Umbilical cord (tissue), 2 donors: Measurements from ENCODE around the gene ZCCHC14. TPM values are rescaled to one million over a fixed set of nuclear protein-coding genes. Genes with fewer than 3 reads are reported as not detected.
A peak's percentile ranks its signal among the peaks of the same experiment; 100 is the strongest.
"Not testable (repeated sequence)": the region's sequence is repeated elsewhere in the genome, so short reads cannot be mapped to it uniquely, and the experiment has no call there.

ENCODE experiments used
- DNase-seq: peaks from one replicate; pipeline ENCODE4 v3.0.0-alpha.2; 2015; ENCODE audit warnings: low spot score
- total RNA-seq: library from RNA; depleted of rRNA; stranded (reverse); fragments of >200 nt; gene quantifications from one replicate; pipeline ENCODE4 v1.2.3, GENCODE V29; 2014; ENCODE audit warnings: low replicate concordance; ENCODE audit not compliant: insufficient read depth

ZCCHC14 gene
- total RNA-seq, 1 donor from 2014 or later: 13.7 TPM

DNA sequence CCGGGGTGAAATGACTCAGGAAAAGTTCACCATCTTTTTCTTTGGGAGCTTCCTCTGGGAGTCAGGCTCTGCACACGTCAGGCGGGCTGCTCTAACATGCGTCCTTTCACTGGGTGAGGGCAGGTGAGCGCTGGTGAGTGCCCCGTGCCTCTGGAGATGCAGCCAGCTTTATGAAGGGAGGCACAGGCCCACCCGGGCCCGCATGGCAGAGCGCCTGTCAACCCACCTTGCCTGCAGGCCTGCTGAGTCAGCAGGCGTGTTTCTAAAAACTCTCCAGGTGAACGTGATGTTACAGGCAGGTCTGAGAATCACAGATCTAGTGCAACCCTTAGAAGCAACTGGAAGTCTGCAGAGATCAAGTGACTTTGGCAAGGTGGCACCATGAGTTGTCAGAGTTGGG is 82.3 kb downstream of the ZCCHC14 start:
- no peak for DNase-seq

DNA sequence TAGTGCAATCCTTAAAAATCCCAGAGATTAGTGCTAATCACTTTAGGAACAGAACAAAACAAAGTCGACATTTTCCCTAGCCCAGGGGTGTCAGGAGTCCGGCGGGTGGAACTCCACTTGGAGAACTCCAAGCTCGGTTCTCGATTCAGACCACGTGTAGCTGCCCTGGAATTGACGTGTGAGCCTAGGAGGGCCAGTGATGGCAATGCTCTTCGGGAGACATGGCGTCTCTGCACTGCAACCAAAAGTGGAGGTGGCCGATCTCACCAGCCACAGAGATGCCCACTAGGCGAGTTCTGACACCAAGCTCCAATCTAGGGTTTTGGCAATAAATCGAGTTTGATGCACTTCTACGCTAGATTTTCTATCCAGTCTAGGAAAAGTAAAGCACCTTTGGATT is 83.0 kb downstream of the ZCCHC14 start:
- no peak for DNase-seq

DNA sequence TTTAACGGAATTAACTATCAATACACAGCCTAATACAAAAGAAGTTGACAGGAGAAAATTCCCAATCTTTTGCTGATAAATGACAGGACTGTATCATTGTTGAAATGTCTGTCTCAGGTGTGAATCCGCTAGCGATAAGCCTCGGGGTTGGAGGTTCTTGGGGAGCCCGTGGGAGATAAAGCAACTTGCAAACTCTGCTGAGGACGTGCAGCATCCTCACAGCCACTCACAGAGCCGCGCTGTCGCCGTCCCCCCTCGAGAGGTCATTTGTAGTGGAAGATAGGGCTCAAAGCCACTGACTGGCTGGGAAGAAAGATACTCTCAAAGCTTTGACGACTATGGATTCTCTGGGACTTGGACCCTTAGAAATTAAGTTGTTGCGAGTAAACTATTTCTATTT is 83.7 kb downstream of the ZCCHC14 start:
- DNase-seq: no peak

DNA sequence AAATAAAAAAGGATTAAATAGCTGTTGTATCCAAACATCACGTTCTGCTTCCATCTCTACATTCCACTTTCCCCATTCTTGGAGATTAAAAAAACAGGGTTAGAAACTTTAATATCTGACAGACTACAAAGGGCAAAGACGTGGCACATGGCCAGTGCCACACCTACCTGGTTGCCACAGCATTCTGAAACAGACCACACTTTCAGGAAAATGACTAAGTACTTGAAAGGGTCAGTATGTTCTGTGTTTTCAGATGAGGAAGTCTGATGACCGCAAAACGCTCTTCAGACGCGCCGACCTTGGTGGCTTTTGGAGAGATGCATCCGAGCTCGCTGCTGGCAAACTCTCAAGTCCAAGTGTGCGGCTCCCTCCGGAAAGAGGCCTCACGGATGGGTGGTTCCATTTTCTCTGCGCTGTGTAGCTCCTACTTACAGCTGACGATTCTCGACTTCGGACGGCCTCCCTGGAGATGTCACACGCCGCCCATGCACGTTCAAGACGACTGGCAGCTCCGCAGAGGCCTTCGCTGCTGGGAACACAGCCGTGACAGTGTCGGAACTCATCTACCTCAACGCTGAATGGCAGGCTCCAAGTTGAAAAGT is 85.2 kb downstream of the ZCCHC14 start:
- no peak for DNase-seq

DNA sequence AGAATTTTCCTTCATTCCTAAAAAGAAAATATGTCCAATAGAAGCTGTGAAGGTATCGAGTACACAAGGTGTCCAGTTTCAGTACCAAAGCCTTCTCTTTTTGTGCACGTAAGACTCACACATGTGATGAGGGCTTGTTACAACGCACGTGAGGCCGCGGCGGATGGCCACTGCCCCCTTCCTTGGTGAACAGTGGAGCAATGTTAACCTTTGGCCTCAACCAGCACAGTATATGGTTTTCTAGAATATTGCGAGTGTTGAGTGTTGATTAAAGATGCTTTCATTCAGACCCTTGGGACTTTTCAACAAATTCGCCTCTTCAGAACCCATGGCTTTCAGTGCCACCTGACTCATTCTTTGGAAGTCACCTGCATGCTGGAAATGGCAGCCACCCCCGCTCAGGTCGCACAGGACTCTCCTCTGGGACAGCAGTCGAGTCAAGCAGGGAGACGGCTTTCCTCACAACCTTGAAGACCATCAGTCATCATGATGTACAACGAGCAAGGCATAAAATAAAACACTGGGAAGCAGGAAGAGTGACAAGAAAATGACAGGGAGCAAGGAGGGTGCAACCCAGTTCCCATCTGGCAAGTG is 86.2 kb downstream of the ZCCHC14 start:
- no peak for DNase-seq

DNA sequence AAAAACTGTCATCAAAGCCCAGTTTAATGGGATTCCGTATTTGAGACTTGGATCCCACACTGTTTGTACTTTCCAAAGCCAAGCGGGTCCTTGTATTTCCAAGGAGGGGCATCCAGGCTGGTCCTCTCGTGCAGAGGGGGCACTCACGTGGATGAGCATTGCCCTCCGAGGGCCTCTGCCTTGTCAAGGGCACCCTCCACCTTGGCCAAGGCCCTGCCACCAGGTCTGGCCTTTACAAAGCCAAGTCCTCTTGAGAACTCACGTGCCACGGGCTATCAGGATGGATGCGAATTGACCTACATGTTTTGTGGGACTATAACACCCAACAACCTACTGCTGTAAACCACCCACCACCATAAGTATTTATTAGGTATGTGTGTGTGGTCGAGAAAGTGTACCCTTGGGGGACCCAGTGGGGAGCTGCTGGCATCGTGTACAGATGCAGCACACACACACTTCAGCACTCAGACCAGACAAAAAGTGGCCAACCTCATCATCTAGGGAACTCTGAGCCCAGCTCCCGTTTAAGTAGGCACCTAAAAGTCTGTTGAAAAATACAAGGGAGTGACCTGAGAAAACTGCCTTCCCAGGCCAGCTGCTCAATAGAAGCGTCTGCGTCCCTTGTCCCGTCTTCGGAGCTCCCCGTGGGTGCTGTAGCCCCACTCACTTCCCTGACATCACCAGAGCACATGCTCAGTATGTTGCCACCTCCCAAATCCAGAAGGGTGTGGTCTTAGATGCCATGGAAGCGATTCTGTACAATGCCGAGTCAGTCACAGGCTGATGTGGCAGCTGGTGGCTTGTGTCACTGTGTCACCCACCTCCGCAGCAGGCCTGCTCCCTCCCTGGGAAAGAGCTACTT is 87.8 kb downstream of the ZCCHC14 start:
- no peak for DNase-seq

DNA sequence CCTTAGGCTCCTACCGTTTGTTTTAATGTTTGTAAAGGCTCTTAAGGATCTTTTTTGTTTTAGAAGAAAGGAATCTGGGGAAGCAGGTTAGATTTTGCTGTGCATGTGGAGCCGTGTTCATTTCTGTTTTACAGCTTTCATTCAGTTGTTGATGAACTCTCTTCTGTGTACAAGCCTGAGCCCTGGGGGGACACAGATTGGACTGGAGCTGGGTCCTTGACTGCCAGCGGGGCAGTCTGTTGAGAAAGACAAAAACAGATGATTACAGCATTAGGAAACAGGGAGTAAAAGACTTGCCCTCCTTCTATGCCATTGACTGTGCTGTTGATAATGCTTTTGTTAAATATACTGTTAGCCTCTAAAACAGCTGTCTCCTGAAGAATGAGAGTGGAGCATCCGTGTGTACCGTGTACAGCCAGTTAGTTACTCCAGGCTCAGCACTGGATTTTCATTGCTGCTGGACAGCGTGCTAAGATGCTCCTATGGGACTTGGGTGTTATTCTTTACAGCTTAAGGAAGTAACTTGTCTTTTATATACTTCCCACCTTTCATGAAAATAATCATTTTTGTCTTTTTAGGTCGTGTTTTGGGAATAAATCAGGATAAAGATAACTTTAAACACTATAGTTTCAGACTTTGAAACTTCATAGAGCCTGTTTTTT is 97.5 kb downstream of the ZCCHC14 start:
- no peak for DNase-seq

DNA sequence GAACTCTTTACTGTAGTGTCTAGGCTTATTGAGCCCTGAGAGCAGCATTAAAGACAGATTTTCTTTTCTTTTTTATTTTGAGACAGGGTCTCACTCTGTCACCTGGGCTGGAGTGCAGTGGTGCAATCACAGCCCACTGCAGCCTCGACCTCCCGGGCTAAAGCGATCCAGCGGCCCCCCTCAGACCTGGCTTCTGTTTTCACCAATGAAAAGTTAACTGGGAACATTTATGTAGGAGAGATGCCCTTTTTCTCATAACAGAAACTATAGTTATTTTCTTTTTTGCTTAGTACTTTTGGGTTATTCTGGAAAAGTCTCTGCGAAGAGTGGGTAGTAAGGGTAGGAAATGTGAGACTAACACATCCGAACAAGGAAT is 99.2 kb downstream of the ZCCHC14 start:
- DNase-seq: no peak

DNA sequence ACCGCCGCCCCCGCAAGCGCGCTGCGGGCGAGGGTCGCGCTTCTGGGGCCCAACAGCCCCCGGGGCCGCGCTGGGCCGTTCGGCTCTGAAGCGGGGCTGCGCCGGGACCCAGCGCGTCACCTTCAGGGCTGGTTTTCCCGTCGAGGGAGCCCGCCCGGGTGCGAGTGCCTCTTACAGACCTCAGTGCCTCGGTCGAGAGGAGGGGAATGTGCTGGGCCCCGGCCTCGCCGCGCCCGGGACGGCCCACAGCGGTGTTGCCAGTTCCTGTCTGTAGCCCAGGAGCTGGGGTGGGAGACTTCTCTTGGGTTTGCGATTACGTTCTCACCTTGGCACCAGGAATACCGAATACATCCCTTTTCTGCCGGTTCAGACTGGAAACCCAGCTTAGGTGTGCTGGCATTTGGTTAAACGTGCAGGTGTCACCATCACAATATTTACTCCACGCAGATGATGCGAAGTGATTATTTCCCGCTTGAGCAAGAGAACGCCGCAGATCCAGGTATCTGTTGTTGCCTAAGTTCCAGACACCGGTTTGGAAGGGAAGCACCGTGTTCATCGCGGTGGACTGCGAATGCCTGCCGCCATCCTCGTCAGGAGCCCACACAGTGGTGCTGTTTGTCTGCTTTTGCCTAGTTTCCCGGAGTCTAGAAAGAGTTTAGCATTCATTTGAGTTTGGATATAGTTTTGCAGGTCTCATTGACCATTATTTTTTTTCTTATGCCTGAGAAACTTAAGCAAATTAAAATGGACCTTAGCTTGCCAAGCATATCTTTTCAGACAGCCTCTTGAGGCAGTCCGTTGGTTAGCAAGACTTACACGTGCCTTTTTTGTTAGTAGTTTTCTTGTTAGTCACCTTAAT is 99.8 kb downstream of the ZCCHC14 start:
- DNase-seq: peak; percentile 65

DNA sequence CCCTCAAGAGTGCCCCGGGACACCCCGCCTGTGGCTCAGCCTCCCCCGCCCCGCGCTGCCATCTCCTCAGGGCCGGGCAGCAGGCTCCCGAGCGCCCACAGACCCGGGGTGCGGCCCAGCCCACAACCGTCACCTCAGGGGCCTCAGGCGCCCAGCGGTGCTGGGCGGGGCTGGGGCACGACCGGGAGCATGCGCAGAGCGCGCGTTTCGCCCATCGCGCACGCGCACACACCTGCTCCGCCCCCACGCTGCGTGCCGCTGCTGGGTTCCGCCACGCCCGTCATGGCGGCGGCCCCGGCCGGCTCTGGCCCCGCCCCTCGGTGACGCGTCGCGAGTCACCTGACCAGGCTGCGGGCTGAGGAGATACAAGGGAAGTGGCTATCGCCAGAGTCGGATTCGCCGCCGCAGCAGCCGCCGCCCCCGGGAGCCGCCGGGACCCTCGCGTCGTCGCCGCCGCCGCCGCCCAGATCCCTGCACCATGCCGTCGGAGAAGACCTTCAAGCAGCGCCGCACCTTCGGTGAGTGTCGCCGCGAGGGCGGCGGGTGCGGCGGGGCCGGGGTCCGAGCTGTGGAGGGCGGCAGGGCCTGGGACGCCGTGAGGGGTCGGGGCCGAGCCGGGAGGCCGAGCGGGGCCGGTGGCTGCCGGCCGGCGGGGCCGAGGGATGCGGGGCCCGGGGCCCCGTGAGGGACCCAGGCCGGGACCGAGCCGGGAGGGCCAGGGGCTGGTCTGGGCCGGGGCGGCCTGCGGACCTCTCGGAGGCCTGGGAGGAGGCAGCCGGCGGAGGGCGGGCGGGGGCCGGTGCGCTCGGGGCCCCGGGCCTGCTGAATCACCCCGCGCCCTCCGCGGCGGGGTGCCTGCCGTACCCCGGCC is 100.6 kb downstream of the ZCCHC14 start, which contains the start of gene MAP1LC3B:
TSS of gene MAP1LC3B (plus strand) at position 387 of the 871 bp plus-strand sequence. CDS start at position 479, 92 bp downstream.
- DNase-seq: peak; percentile 97

DNA sequence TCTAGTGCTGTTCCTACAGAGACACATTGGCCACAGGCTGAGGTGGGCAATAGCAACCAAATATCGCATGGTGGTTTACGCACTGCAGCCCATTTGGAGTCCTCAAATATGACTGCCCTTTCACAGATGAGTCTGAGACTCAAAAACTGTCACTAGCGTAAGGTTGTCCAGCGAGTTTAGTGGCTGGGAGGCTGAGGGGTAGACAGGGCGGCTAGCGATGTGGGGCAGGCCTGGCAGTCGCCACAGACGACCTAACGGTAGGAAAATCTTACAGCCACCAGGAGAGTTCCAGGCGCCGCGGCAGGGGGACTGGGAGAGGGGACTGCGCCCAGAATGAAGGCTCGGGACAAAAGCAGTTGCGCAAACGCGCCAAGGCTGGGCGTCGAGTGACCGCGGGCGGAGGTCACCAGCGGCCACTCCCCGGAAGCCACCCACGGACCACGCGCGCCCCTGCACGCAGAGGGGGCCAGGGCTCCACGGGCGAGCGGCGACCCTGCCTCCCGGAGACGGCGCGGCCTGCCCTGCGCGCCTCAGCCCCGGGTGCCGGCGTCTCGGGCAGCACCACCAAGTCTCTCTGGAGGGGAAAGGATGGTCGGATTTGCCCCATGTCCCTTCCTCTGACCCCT is 101.4 kb downstream of the ZCCHC14 start:
- DNase-seq: peak; percentile 27

DNA sequence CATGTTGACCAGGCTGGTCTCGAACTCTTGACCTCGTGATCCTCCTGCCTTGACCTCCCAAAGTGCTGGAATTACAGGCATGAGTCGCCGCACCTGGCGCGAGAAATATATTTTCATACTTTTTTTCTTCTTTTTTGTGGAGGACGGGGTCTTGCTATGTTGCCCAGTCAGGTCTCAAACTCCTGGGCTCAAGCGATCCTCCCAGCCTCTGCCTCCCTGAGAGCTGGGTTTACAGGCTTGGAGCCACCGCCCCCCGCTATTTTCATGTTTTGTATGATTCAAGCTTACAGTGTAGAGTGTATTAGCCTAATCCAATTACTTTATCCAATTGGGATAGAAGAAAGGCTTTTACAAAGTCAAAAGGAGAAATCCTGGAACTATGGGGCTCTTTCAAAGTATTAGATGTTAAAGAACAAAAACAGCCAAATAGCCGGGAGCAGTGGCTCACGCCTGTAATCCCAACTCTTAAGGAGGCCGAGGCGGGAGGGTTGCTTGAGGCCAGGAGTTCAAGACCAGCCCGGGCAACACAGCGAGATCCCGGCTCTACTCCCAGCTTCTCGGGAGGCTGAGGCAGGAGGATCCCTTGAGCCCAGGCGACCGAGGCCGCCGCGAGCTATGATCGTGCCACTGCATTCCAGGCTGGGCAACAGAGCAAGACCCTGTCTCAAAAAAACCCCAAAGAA is 102.0 kb downstream of the ZCCHC14 start:
- no peak for DNase-seq

DNA sequence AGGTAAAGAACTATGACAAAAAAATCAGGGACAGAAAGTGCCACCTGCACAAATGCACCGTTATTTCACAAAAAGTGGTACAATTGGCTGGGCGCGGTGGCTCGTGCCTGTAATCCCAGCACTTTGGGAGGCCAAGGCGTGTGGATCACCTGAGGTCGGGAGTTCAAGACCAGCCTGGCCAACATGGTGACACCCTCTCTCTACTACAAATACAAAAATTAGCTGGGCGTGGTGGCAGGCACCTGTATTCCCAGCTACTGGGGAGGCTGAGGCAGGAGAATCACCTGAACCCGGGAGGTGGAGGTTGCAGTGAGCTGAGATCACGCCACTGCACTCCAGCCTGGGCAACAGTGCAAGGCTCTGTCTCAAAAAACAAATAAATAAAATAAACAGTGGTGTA is 102.9 kb downstream of the ZCCHC14 start:
- DNase-seq: not testable (repeated sequence)

DNA sequence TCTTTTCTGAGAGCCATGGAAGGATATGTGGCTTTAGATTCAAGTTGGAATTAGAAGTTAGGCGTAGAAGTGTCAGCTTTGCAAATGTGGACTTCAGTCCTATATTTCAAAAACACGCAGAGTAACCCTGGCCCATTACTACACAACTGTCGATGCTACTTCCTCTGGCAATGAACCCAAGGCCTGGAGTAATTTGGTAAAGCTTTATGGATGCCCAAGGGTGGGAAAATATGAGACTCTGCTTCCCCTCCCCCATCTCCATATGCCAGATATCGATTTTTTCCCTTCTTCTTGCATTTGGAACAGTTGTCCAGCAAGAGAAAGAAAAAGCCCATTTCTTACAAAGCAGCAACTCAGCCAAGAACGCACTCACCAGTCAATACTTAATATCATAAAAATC is 103.6 kb downstream of the ZCCHC14 start:
- DNase-seq: no peak

DNA sequence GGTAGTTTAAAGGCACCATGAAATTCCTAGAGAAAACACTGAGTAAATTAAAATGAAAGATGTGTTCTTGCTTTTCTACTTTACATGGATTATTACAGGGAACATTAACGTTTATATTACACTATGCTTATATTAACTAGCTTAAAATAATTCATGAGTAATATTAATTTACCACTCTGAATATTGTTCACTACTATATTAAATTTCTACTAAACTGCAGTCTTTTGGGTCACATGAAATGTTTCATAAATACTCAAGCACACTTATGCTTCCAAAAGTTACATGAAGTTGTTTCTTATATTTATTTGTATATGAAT is 104.0 kb downstream of the ZCCHC14 start:
- no peak for DNase-seq

DNA sequence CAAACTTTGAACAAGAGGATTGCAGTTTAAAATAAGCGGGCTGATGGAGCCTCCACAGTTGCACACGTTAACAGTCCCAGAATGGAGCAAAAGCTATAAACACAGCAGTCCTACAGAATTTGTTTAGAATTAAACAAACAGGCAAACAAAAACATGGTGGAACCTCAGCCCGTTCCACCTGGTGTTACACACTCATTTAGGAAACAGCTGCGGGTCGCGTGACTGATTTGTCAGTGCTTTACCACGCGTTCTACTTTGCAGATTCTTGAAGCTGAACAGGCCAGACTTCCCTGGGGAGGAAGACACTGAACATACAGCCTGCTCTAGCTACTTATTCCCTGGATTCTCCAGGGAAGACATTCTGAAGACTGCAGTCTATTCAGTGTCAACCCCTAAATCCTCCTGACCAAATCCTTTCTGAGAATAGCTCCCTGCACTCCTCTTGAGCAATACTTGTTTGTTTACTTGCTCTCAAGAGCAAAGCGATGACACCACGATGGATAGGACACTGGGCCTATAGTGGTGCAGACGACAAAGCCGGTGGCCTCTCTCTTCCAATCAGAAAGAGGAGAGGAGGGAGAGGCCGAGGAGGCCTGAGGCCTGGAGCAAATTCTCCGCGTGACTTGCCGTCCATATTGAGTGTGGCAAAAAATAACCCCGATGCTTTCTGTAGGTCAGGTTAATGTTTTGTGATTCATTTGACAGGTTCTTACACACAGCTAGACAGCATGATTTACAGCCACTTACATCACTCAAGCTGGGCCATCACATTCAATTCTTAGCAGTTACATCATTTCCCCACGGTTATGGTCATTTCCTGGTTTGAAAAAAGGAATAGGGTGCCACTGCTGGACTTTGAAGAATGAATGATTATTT is 104.6 kb downstream of the ZCCHC14 start:
- peak; percentile 99 for DNase-seq

DNA sequence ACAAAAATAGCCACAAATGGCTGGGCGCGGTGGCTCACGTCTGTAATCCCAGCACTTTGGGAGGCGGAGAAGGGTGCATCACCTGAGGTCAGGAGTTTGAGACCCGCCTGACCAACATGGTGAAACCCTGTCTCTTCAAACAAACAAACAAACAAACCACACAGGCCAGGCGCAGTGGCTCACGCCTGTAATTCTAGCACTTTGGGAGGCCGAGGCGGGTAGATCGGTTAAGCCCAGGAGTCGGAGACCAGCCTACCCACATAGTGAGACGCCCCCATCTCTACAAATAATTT is 108.0 kb downstream of the ZCCHC14 start:
- DNase-seq: not testable (repeated sequence)

DNA sequence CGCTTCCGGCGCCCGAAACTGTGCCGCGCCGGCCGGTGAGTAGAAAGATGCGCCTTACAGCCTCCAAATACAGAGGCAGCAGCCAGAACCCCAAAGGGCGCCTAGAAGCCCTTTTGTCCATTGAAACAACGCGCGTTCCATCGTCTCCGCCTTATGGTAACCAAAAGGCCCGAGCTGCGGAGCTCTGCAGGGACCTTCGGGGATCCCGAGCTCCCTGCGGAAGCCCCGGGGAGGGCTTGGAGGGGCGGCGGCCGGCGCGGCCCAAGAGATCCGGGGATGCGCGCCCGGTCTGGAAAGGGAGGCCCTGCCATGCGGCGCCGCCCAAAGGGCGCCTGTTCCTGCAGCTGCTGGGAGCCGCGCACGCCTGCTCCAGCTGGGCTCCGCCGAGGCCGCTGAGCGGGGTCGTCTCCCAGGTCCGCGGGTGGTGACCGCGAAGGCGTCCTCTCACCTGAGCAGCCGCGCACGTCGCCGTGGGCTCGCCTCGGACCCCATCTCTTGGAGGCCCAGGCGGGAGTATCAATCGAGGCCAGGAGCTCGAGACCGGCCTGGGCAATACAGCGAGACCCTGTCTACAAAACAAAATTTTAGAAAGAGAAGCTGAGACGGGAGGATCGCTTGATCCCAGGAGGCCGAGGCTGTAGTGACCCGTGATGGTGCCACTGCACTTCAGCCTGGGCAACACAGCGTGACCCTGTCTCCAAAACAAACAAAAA is 108.5 kb downstream of the ZCCHC14 start:
- DNase-seq: no peak
